Bronchial smooth muscle cell (primary cell): ENCODE measurements around the gene GPR160. TPM values are rescaled to one million over a fixed set of nuclear protein-coding genes. Genes with fewer than 3 reads are reported as not detected.

ENCODE experiments used
- total RNA-seq: library from RNA; depleted of rRNA; stranded (reverse); fragments of >200 nt; gene quantifications from 2 replicates; pipeline ENCODE4 v1.2.1, GENCODE V29; 2014

GPR160 gene
- under 0.01 TPM in 1 of 2 replicates, not detected in the other for total RNA-seq

GRCh38 chr3:170037463-170038433, at the start of gene GPR160:
TSS of gene GPR160 (plus strand) at chr3:170037995. CDS start at chr3:170083973, 45,978 bp downstream.

Other genes with a start within 250 kb of the GPR160 start
- not detected in 2 replicates for gene LRRIQ4, start 225.1 kb upstream of the GPR160 start, total RNA-seq
- 0.86 and 1.7 TPM in 2 replicates for gene LRRC34, start 225.1 kb upstream of the GPR160 start, total RNA-seq
- not detected in 2 replicates for gene LRRC31, start 168.1 kb upstream of the GPR160 start, total RNA-seq
- not detected in 2 replicates for gene SAMD7, start 126.4 kb upstream of the GPR160 start, total RNA-seq
- gene SEC62, start 71.2 kb upstream of the GPR160 start, total RNA-seq = 38.6 and 60.9 TPM in 2 replicates
- 21.9 and 22.2 TPM in 2 replicates for gene PHC3, start 143.7 kb downstream of the GPR160 start, total RNA-seq
- gene PRKCI, start 184.4 kb downstream of the GPR160 start, total RNA-seq = 52.5 and 167 TPM in 2 replicates